ENCODE results near the gene FAM25A. TPM values are rescaled to one million over a fixed set of nuclear protein-coding genes. Genes with fewer than 3 reads are reported as not detected.
A peak's percentile ranks its signal among the peaks of the same experiment; 100 is the strongest.
"Not testable (repeated sequence)": the region's sequence is repeated elsewhere in the genome, so short reads cannot be mapped to it uniquely, and the experiment has no call there.

Gene FAM25A
- total RNA-seq, result not detected in 2 replicates

DNA sequence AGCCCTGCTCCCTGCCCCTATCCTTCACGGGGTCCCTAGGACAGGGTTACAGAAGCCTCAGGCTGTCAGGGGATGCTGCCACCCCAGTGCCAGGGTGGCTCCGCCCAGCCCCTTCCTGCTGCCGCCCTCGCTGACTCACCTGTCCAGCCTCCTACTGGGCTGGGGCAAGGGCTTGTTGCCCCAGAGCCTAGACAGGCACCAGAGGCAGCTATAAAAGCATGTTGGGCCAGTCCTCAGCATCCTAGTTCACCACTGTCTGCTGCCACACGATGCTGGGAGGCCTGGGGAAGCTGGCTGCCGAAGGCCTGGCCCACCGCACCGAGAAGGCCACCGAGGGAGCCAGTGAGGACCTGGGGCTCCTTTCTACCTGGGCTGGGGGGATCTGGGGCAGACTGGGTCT lies at the start of gene FAM25A:
TSS of gene FAM25A (plus strand) at position 239 of the 400 bp plus-strand sequence. CDS start at position 270, 31 bp downstream.
- not testable (repeated sequence) for H3K4me3 ChIP-seq (ENCODE audit: low read depth, low read length); DNase-seq (ENCODE audit: low read depth)

- TF ChIP-seq, protein P1, sequence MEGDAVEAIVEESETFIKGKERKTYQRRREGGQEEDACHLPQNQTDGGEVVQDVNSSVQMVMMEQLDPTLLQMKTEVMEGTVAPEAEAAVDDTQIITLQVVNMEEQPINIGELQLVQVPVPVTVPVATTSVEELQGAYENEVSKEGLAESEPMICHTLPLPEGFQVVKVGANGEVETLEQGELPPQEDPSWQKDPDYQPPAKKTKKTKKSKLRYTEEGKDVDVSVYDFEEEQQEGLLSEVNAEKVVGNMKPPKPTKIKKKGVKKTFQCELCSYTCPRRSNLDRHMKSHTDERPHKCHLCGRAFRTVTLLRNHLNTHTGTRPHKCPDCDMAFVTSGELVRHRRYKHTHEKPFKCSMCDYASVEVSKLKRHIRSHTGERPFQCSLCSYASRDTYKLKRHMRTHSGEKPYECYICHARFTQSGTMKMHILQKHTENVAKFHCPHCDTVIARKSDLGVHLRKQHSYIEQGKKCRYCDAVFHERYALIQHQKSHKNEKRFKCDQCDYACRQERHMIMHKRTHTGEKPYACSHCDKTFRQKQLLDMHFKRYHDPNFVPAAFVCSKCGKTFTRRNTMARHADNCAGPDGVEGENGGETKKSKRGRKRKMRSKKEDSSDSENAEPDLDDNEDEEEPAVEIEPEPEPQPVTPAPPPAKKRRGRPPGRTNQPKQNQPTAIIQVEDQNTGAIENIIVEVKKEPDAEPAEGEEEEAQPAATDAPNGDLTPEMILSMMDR (IDR thresholded peaks at IDR 0.05; ENCODE audit: insufficient read depth, low read depth, low read length), result no peak
- H3K4me3 ChIP-seq (ENCODE audit: low read depth, low read length), result peak overlapping the region; percentile 70
- no peak for DNase-seq (ENCODE audit: low read depth)
Observed at GRCh38 chr10:86970982-86971231, 49.2 kb upstream of the FAM25A start.

DNA sequence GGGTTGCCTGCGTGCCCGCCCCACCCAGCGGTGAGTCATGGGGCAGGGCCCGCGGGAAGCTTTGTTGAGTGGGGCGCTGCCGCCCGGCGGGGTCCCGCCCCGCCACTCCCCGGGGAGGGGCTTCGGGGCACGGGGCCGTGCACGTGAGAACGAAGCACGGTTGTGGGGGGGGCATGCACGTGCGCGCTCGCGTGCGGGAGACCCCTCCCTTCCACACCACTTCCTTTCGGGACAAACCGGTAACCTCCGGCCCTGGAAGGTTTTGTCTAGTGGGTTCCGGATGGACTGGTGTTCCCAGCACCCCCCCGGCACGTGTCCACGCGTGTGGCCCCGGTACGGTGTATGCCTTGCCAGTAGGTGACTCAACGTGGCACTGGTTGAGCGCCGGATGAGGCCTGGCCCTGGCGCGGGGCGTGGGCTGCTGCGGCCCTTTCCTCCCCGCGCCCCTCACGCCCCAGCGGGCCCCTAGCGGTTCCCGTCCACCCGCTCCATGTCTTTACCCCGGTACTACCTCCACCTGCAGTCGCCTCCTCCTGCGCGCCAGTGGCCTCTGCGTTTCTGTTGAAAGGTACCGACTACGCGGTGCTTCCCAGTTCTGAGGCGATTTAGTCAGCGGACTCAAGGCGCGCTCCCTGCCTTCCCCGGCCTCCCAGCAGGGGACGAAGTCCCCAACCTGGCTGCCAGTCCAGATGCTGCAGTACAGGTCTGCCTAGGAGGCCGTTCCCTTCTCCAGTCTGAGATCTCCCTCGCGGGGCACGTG lies 48.7 kb upstream of the FAM25A start:
- TF ChIP-seq, protein P1 (IDR thresholded peaks at IDR 0.05; ENCODE audit: insufficient read depth, low read depth, low read length), result no peak
- peak; percentile 86 for DNase-seq (ENCODE audit: low read depth)
- H3K4me3 ChIP-seq (ENCODE audit: low read depth, low read length), result peak overlapping the region; percentile 70

DNA sequence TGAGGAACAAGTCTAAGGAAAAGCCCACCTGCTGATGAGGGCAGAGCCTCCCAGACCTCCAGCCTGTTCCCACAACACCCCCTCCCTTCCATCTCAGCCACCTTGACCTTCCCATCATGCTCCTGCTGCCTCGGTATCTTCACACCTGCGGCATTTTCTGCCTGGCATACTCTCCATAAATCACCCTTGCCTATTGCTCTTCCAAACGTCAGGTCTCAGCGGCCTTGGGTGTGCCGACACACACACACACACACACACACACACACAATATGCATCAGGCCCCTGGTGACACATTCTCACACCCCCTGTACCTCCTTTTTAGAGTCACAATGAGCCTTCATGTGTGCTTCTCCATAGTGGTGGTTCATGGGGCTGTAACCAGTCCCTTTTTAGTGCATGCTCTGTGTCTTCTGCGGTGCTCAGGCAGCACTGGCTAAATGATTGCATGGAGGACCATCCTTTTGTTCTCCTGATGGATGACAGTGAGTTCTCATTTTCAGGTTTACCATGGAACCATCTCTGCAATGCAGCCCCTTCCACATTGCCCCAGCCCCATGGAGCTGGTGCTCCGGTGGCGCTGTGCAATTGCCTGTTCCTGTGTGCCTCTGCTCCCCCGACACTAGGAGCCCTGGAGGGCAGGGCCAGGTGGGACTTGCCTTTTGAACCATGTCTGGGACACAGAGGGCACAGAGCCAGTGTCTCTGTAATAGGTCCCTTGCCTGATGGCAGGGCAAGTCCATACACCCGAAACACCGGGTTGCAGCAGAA lies 47.3 kb upstream of the FAM25A start:
- TF ChIP-seq, protein P1 (IDR thresholded peaks at IDR 0.05; ENCODE audit: insufficient read depth, low read depth, low read length), result no peak
- no peak for DNase-seq (ENCODE audit: low read depth)
- no peak overlapping the region for H3K4me3 ChIP-seq (ENCODE audit: low read depth, low read length)

DNA sequence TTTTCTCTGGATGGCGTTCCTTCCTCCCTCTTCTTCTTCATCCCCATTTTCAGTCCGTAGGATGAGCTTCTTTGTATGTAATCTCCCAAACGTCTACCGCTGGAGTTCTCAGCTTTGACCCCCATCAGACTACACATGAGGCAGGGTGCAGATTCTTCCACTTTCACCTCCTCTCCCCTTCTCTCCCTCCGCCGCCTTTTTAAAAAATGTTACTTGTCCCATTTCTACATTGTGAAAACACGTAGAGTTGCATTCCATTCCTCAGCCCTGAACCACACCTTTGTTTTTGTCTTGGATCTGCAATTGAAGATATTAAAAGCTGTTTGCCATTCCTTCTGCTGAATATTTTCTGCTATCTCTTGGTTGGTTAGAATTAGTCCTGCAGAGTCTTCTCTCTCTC lies 45.6 kb upstream of the FAM25A start:
- DNase-seq (ENCODE audit: low read depth), result no peak
- H3K4me3 ChIP-seq (ENCODE audit: low read depth, low read length), result no peak overlapping the region
- TF ChIP-seq, protein P1 (IDR thresholded peaks at IDR 0.05; ENCODE audit: insufficient read depth, low read depth, low read length), result no peak

DNA sequence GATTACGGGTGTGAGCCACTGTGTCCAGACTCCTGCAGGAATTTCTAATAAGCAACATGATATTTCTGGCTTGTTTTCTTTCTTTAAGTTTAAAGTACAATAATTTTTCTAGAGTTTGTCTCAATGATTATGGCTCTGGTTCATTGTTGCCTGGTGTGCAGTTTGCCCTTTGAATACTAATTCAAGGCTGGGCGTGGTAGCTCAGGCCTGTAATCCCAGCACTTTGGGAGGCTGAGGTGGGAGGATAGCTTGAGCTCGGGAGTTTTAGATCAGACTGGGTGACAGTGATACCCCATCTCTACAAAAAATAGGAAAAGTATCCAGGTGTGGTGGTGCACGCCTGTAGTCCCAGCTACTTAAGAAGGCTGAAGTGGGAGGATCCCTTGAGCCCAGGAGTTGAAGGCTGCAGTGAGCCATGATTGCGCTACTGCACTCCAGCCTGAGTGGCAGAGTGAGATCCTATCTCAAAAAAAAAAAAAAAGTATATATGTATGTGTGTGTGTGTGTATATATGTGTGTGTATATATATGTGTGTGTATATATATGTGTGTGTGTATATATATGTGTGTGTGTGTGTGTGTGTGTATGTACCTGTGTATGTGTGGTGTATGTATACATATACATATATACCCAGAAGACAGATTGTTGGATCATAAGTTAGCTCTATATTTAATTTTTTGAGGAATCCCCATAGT lies 43.6 kb upstream of the FAM25A start:
- TF ChIP-seq, protein P1 (IDR thresholded peaks at IDR 0.05; ENCODE audit: insufficient read depth, low read depth, low read length), result no peak
- H3K4me3 ChIP-seq (ENCODE audit: low read depth, low read length), result no peak overlapping the region
- no peak for DNase-seq (ENCODE audit: low read depth)

GRCh38 chr10:86978457-86978856 lies 41.6 kb upstream of the FAM25A start:
- not testable (repeated sequence) for DNase-seq (ENCODE audit: low read depth); H3K4me3 ChIP-seq (ENCODE audit: low read depth, low read length)
